Astrocyte (in vitro differentiated cells and primary cell): ENCODE measurements around the gene SLC19A1. TPM values are rescaled to one million over a fixed set of nuclear protein-coding genes. Genes with fewer than 3 reads are reported as not detected.

Experiments
- DNase-seq: peaks from one replicate; pipeline ENCODE4 v3.0.0-alpha.2; 2010; ENCODE audit warnings: low read depth
- FAIRE-seq: peaks from 2 replicates; lab custom pipeline; 2011; peaks lifted over from hg19 to GRCh38; lab: Jason Lieb, UNC
- H2AFZ ChIP-seq: 2 replicates; pipeline ENCODE4 v1.6.0; 2012; ENCODE audit warnings: low read depth, low read length, inconsistent platforms
- H3K27ac ChIP-seq: 2 replicates; pipeline ENCODE4 v1.5.1; 2011; ENCODE audit warnings: low read depth, low read length, inconsistent platforms
- H3K27me3 ChIP-seq: 2 replicates; pipeline ENCODE4 v1.6.0; 2011; ENCODE audit warnings: low read length, inconsistent platforms; ENCODE audit not compliant: insufficient read depth
- H3K36me3 ChIP-seq: 2 replicates; pipeline ENCODE4 v1.5.1; 2011; ENCODE audit warnings: low read length, inconsistent platforms; ENCODE audit not compliant: insufficient read depth
- H3K4me1 ChIP-seq: 2 replicates; pipeline ENCODE4 v1.5.1; 2011; ENCODE audit warnings: low read length, inconsistent platforms; ENCODE audit not compliant: insufficient read depth
- H3K4me2 ChIP-seq: 2 replicates; pipeline ENCODE4 v1.6.0; 2012; ENCODE audit warnings: low read length, inconsistent platforms
- H3K4me3 ChIP-seq: 2 replicates; pipeline ENCODE4 v1.5.1; 2011; ENCODE audit warnings: low read depth, mild to moderate bottlenecking, low read length, inconsistent platforms; ENCODE audit not compliant: insufficient read depth
- H3K79me2 ChIP-seq: 2 replicates; pipeline ENCODE4 v1.6.0; 2012; ENCODE audit warnings: mild to moderate bottlenecking, low read length, inconsistent platforms; ENCODE audit not compliant: insufficient read depth
- H3K9ac ChIP-seq: 2 replicates; pipeline ENCODE4 v1.6.0; 2012; ENCODE audit warnings: mild to moderate bottlenecking, low read length, inconsistent platforms
- H3K9me3 ChIP-seq: 2 replicates; pipeline ENCODE4 v1.5.1; 2012; ENCODE audit warnings: low read depth, mild to moderate bottlenecking, low read length, inconsistent platforms; ENCODE audit not compliant: insufficient read depth
- H4K20me1 ChIP-seq: 2 replicates; pipeline ENCODE4 v1.6.0; 2012; ENCODE audit warnings: low read length, inconsistent platforms; ENCODE audit not compliant: insufficient read depth
- H3K27ac Mint-ChIP-seq: one replicate; pipeline ENCODE4 v1.8.0; 2021; ENCODE audit warnings: mild to moderate bottlenecking, mixed read lengths; ENCODE audit not compliant: unreplicated experiment
- H3K27me3 Mint-ChIP-seq: one replicate; pipeline ENCODE4 v1.8.0; 2021; ENCODE audit warnings: low read depth, mixed read lengths; ENCODE audit not compliant: unreplicated experiment
- H3K36me3 Mint-ChIP-seq: one replicate; pipeline ENCODE4 v1.8.0; 2021; ENCODE audit warnings: low read depth, mixed read lengths; ENCODE audit not compliant: unreplicated experiment
- H3K4me1 Mint-ChIP-seq: one replicate; pipeline ENCODE4 v1.8.0; 2021; ENCODE audit warnings: low read depth, mixed read lengths; ENCODE audit not compliant: unreplicated experiment
- H3K4me3 Mint-ChIP-seq: one replicate; pipeline ENCODE4 v1.8.0; 2021; ENCODE audit warnings: mild to moderate bottlenecking, moderate library complexity, mixed read lengths; ENCODE audit not compliant: unreplicated experiment
- H3K9me3 Mint-ChIP-seq: one replicate; pipeline ENCODE4 v1.8.0; 2021; ENCODE audit warnings: mild to moderate bottlenecking, mixed read lengths; ENCODE audit not compliant: unreplicated experiment
- EZH2 ChIP-seq: IDR thresholded peaks from 2 replicates; pipeline ENCODE4 v1.6.1; 2012; ENCODE audit warnings: mild to moderate bottlenecking, low read length, inconsistent platforms; ENCODE audit not compliant: insufficient read depth
- total RNA-seq: library from RNA; stranded (reverse); gene quantifications from 2 replicates; pipeline ENCODE4 v1.2.1, GENCODE V29; 2021
- TF ChIP-seq, protein P1 (sequence below): IDR thresholded peaks from 2 replicates; pipeline ENCODE4 v1.5.1; 2011; ENCODE audit warnings: low read depth, mild to moderate bottlenecking, inconsistent platforms, low read length, moderate library complexity; ENCODE audit not compliant: insufficient read depth

The SLC19A1 gene
- total RNA-seq, 1 donor from 2014 or later, result 11.7 TPM

GRCh38 chr21:45476582-45476981 is 65.7 kb downstream of the SLC19A1 start:
- Histone ChIP-seq H3K9ac (no peak overlapping the region), H3K4me1 (peaks cover 9% of the 10 kb centered on the region), H3K79me2 (peaks cover 23% of the 10 kb centered on the region), H3K9me3 (peaks cover 4% of the 10 kb centered on the region), H2AFZ (no peak overlapping the region), H3K27me3 (no peaks in the 10 kb centered on the region), H4K20me1 (peaks cover 21% of the 10 kb centered on the region), H3K27ac (no peak overlapping the region), H3K4me3 (no peak overlapping the region), H3K36me3 (peaks cover 4% of the 10 kb centered on the region), H3K4me2 (no peak overlapping the region)
- DNase-seq, result no peak
- FAIRE-seq, result no peak
- Mint-ChIP-seq H3K27me3 (no peaks in the 10 kb centered on the region), H3K4me1 (peaks cover 16% of the 10 kb centered on the region), H3K36me3 (peaks cover 8% of the 10 kb centered on the region), H3K27ac (no peak overlapping the region), H3K4me3 (no peak overlapping the region), H3K9me3 (no peaks in the 10 kb centered on the region)
- TF ChIP-seq EZH2, result no peak
- TF ChIP-seq, protein P1, sequence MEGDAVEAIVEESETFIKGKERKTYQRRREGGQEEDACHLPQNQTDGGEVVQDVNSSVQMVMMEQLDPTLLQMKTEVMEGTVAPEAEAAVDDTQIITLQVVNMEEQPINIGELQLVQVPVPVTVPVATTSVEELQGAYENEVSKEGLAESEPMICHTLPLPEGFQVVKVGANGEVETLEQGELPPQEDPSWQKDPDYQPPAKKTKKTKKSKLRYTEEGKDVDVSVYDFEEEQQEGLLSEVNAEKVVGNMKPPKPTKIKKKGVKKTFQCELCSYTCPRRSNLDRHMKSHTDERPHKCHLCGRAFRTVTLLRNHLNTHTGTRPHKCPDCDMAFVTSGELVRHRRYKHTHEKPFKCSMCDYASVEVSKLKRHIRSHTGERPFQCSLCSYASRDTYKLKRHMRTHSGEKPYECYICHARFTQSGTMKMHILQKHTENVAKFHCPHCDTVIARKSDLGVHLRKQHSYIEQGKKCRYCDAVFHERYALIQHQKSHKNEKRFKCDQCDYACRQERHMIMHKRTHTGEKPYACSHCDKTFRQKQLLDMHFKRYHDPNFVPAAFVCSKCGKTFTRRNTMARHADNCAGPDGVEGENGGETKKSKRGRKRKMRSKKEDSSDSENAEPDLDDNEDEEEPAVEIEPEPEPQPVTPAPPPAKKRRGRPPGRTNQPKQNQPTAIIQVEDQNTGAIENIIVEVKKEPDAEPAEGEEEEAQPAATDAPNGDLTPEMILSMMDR, result no peak

DNA sequence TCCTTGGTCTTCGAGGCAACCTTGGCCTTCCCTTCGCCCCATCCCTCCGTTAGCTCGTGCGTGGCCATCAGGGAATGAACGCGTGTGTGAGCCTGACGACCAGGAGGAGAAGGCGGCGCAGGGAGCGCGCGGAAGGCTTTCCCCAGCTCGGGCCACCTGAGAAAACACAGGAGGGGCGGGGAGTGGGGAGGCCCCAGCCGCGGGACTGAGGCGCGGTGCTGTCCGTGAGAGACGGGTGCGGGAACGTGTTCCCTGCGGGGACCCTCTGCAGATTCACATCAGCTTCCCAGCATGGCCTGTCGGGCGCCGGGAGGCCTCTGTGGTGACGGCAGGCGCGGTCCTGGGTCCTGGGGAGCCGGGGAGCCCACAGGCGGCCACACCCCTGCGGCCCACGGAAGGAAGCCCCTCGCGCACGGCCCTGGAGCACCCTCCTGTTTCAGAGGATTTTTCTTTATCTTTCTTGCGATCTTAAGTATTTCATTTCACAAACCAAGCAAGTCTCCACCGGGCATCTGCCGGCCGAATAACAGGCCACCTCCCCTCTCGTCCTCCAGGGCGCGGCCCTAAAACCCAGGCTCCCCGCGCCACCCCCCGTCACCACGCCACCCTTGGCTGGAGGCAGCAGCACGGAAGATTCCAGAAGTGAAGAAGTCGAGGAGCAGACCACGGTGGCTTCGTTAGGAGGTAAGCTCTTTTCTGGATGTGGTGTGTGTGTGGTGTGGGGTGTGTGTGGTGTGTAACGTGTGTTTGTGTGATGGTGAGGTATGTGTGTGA is 66.3 kb downstream of the SLC19A1 start:
- Histone ChIP-seq H3K4me2 (no peak overlapping the region), H4K20me1 (peaks cover 24% of the 10 kb centered on the region), H3K4me1 (peaks cover 15% of the 10 kb centered on the region), H3K27ac (no peak overlapping the region), H3K79me2 (peaks cover 25% of the 10 kb centered on the region), H3K36me3 (peaks cover 4% of the 10 kb centered on the region), H3K27me3 (no peaks in the 10 kb centered on the region), H3K9me3 (peaks cover 4% of the 10 kb centered on the region), H2AFZ (no peak overlapping the region), H3K9ac (no peak overlapping the region), H3K4me3 (no peak overlapping the region)
- DNase-seq (no peak), FAIRE-seq (no peak)
- Mint-ChIP-seq H3K4me1 (peaks cover 22% of the 10 kb centered on the region), H3K27ac (no peak overlapping the region), H3K27me3 (no peaks in the 10 kb centered on the region), H3K9me3 (no peaks in the 10 kb centered on the region), H3K36me3 (peaks cover 8% of the 10 kb centered on the region), H3K4me3 (no peak overlapping the region)
- TF ChIP-seq EZH2, result no peak
- TF ChIP-seq, protein P1, result no peak

GRCh38 chr21:45475004-45475685 is 67.1 kb downstream of the SLC19A1 start:
- no peak for DNase-seq
- H3K27me3 Mint-ChIP-seq, result no peaks in the 10 kb centered on the region
- Histone ChIP-seq H3K27me3 (no peaks in the 10 kb centered on the region), H3K36me3 (peaks cover 4% of the 10 kb centered on the region), H3K4me3 (no peak overlapping the region), H3K9me3 (peaks cover 4% of the 10 kb centered on the region), H3K27ac (no peak overlapping the region), H3K4me2 (no peak overlapping the region), H2AFZ (no peak overlapping the region), H3K79me2 (peaks cover 25% of the 10 kb centered on the region), H4K20me1 (peaks cover 24% of the 10 kb centered on the region), H3K9ac (no peak overlapping the region), H3K4me1 (peaks cover 21% of the 10 kb centered on the region)
- H3K36me3 Mint-ChIP-seq, result peaks cover 8% of the 10 kb centered on the region
- H3K4me1 Mint-ChIP-seq, result peaks cover 26% of the 10 kb centered on the region
- no peak overlapping the region for H3K27ac Mint-ChIP-seq
- no peak overlapping the region for H3K4me3 Mint-ChIP-seq
- FAIRE-seq, result no peak
- H3K9me3 Mint-ChIP-seq, result no peaks in the 10 kb centered on the region
- TF ChIP-seq EZH2, result no peak
- TF ChIP-seq, protein P1, result no peak
